GM19351 (cell line): Measurements from ENCODE around the gene IL23R.
A peak's percentile ranks its signal among the peaks of the same experiment; 100 is the strongest.
"Not testable (repeated sequence)": the region's sequence is repeated elsewhere in the genome, so short reads cannot be mapped to it uniquely, and the experiment has no call there.

Source experiments
- ATAC-seq: cut with Tn5 transposase; IDR thresholded peaks from one replicate; pipeline ENCODE4 v1.9.1; 2021; ENCODE audit warnings: mild to moderate bottlenecking, moderate library complexity; ENCODE audit not compliant: unreplicated experiment

Gene IL23R, protein sequence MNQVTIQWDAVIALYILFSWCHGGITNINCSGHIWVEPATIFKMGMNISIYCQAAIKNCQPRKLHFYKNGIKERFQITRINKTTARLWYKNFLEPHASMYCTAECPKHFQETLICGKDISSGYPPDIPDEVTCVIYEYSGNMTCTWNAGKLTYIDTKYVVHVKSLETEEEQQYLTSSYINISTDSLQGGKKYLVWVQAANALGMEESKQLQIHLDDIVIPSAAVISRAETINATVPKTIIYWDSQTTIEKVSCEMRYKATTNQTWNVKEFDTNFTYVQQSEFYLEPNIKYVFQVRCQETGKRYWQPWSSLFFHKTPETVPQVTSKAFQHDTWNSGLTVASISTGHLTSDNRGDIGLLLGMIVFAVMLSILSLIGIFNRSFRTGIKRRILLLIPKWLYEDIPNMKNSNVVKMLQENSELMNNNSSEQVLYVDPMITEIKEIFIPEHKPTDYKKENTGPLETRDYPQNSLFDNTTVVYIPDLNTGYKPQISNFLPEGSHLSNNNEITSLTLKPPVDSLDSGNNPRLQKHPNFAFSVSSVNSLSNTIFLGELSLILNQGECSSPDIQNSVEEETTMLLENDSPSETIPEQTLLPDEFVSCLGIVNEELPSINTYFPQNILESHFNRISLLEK

DNA sequence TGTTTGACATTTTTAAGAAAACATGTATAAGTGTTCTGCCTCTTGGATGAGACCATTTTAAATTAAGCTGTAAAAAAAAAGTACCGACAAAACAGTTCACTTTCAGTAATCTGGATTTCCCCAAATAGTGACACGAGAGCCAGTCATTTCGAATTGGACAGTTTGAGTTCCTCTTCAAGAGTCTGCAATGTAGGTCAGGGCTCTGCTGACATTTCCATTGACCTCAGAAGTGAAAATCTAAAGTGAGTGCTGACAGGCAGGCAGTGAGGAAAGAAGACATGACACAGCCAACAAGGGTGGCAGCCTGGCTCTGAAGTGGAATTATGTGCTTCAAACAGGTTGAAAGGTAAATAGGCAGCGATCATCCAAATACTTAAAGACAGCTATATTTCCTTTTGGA, at the start of gene IL23R:
IL23R (plus strand) TSS at position 259 of the 400 bp plus-strand sequence. CDS start 1,667 bp downstream, outside the sequence.
- peak; percentile 88 for ATAC-seq

DNA sequence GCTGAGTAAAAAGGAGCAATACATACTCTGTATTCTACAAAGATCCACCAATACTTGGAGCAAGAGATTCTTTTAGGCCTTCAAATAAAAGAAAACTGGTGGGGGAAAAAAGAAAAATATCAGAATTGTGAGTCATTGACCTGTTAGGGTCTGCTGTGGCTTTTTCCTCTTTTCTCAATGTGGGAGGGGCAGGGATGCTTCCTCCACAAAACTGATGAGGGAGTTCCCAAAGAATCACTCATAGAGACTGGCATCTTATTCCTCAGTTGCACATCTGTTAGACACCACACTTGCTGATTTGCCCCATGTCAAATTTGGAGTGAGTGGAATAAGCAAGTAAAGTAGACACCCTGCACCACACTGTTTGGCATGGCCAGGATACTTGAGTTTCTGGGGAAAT, 48.1 kb upstream of the IL23R start:
- no peak for ATAC-seq

- ATAC-seq, result no peak
Observed at GRCh38 chr1:67118646-67119045, 47.6 kb upstream of the IL23R start.

DNA sequence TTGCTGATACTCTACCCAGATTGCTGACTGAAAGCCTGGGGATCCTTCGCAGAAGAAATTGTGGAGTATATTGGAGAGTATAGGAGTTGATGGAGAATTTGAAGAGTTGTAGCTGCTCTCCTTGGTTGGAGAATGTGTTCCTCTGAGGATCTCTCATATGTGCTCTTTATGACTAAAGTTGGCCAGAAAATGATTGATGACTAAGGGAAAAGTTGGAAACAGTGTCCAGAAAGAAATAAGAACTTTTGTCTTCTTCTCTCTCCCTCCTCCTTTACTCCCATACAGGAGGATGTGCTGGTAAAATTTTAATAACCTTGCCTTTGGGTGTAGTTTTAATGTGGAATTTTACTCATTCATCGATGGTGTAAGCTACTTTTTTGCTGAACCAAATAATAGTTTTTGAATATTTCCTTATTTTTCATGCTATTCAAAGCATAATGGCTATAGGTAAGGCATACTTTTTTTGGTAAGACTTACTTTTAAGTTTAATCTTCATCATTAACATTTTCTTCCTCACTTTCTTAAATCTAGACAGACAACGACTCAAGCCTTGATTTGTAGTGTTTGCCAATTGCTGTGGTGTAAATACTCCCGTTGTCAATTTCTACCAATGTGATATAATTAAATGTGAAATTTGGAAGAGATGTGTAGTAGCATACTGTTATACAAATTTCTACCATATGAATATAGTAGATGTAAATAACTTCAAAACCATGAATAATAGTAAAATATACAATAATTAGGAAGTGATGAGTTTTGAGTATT, 45.2 kb upstream of the IL23R start:
- ATAC-seq, result no peak

- ATAC-seq, result no peak
Observed at GRCh38 chr1:67124455-67124854, 41.8 kb upstream of the IL23R start.

- ATAC-seq, result no peak
Observed at GRCh38 chr1:67126111-67126746, 40.0 kb upstream of the IL23R start.

GRCh38 chr1:67126974-67127373, 39.3 kb upstream of the IL23R start:
- no peak for ATAC-seq

GRCh38 chr1:67130673-67131072, 35.6 kb upstream of the IL23R start:
- ATAC-seq, result no peak

- ATAC-seq, result no peak
Observed at GRCh38 chr1:67133177-67133576, 33.1 kb upstream of the IL23R start.

DNA sequence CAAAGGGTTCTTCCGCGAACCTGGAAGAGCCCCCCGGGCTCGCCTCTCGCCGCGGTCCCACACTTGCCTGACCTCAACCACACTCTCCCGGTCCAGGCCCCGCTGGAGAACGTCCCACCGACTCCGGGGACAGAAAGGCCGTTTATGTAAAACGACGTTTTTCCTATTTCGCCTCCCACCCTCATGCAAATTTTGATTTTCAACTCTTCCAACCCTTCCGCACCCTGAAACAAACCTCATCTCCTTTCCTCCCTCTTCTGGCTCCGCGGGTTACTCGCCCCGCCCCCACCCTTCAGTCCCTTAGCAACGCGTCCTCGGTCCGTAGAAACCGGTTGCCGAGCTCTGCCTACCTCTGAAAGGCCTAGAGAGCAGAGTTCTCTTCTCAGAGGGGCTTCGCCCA, 31.6 kb upstream of the IL23R start, which contains the start of gene C1orf141:
C1orf141 (minus strand) TSS at position 276 of the 400 bp plus-strand sequence. CDS start 7,730 bp downstream, outside the sequence.
- ATAC-seq, result no peak

DNA sequence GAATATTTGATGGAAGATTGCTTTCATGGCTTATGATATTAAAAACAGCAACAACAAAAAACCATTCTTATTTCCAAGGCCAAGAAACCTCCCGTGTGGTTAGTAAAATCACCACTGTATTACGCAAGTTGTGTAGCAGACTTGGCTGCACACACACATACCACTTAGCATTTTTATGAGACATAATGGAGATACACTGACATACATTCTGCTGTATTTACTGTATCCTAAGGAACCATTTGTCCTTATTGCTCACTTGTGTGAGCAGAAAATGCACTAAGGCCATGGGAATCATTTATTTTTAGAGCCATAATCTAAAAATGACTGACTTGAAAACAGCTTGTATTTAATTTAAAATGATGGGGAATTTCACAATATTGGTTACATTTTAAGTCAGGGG, 30.9 kb upstream of the IL23R start:
- no peak for ATAC-seq

- ATAC-seq, result no peak
Observed at GRCh38 chr1:67137307-67137753, 28.9 kb upstream of the IL23R start.

DNA sequence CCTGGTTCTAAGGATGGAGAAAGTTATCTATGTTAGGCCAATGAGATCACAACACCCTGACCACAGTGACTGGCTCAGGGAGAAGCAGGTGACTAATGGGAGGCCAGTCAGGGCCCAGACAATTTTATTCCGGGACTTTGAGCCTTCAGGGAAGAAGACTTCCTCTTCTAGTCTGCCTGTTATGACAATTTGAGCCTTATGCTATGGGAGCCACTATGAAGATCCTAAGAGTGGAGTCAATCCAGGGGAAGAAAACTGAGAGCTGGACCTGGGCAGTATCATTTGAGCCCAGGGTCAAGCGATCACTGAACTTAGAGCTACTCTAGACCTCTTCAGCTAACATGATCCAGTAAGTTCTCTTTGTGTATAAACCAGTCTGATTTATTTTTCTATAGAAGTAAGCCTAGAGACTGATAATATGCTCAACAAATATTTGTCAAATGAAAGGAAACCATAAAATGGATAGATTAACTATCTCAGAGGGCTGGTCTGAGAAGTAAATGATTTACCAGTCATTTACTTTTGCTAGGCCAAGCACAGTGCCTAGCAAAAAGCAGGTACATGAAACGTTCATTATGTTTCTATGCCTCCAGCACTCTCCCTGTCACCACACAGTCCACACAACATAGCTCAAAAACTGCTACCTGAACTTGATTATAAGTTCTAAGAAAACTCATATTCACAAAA, 27.3 kb upstream of the IL23R start:
- no peak for ATAC-seq

DNA sequence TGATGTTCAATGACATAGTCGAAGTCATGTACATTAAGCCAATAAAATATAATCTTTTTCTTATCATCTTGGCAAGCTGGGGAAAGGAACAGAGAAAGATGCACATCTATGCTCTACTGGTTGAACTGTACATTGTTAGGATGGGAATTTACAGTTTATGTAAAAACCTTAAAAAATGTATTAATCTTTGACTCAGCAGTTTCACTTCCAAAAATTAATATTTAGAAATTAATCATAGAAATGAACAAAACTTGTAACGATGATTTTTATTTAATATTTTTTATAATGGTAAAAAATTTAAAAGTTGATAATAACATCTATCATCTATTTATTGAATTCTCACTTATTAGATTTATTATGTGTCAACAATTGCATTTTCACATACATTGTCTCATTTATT, 25.8 kb upstream of the IL23R start:
- no peak for ATAC-seq

GRCh38 chr1:67141832-67142231, 24.4 kb upstream of the IL23R start:
- ATAC-seq, result not testable (repeated sequence)

DNA sequence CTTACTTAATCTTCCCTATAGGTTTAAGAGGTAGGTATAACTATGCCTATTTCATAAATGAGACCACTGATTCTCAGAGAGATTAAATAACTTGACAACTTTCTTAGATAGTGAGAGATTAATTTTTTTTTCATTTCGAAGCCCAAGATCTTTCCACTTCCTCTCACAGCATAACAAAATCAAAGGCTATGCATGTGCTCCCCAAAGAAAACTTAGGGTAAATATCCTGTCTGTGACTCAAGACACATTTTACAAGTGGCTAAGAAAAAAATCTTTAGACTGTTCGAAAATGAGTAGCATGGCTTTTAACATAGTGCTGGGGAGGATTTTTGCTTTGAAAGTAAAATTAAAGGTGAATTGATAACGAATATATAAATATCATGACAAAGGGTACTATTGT, 23.3 kb upstream of the IL23R start:
- ATAC-seq, result no peak

GRCh38 chr1:67143966-67144365, 22.3 kb upstream of the IL23R start:
- ATAC-seq, result no peak

GRCh38 chr1:67144696-67145095, 21.6 kb upstream of the IL23R start:
- ATAC-seq, result no peak

GRCh38 chr1:67146101-67146500, 20.2 kb upstream of the IL23R start:
- no peak for ATAC-seq

DNA sequence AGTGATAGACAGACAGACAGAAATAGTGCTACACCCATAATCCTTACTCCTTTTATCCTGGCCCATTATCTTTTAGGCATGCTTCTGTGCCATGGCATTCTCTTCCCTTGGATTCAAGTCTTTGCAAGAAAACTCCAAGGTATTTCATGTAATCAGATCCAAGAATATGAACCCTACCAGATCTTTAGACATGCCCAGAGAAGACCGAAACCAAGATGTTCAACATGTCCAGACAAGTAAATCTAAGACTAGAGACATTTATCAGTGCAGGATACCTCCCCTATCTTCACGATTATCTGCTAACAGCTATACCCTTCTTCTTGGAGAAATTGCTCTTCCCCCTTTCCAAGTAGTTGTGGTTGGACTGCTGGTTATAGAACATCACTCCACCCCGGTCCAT, 19.7 kb upstream of the IL23R start:
- ATAC-seq, result no peak
